ENCODE measurements around the gene HES5. TPM values are rescaled to one million over a fixed set of nuclear protein-coding genes. Genes with fewer than 3 reads are reported as not detected.
A peak's percentile ranks its signal among the peaks of the same experiment; 100 is the strongest.

The HES5 gene
- total RNA-seq, 1 experiment from 2014 or later = not detected

DNA sequence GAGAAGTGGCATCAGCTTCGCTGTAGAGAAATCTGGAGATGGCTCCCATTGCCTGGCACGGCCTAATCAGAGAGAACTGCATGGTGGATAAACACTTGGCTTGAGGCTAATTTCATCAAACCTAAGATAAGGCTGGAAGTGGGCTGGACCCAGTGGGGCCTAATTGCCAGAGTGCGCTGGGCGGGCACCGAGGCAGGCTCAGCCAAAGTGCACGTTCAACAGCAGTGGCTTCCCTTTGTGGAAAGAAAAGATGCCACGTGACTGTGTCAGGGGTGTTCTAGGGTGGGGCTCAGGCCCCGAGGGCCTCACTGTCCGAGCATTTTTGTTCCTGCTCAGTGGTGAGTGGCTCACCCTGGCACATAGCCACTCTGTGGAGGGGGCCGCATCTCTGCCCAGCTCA is 48.2 kb downstream of the HES5 start:
- Histone ChIP-seq H2AK5ac (ENCODE audit: insufficient read length, low read length) (no peak overlapping the region), H3K79me2 (ENCODE audit: insufficient read depth, low read length) (no peaks in the 10 kb centered on the region), H4K8ac (replicated peaks; ENCODE audit: insufficient read length, low read depth, low read length) (no peak overlapping the region), H3K56ac (ENCODE audit: insufficient read length, low read depth, low read length) (no peak overlapping the region), H3K9ac (ENCODE audit: extremely low read depth, insufficient read length, low read length) (no peak overlapping the region), H3K23me2 (ENCODE audit: insufficient read length, low read depth, low read length, poor library complexity, severe bottlenecking) (no peaks in the 10 kb centered on the region), H4K20me1 (ENCODE audit: control insufficient read depth, insufficient read depth, insufficient read length) (no peaks in the 10 kb centered on the region), H2BK12ac (ENCODE audit: insufficient read length, low read depth, low read length) (no peak overlapping the region), H3K4ac (ENCODE audit: low read depth, low read length) (no peak overlapping the region), H3K79me1 (ENCODE audit: insufficient read depth, low read depth, low read length, poor library complexity, severe bottlenecking) (no peaks in the 10 kb centered on the region), H3K27me3 (ENCODE audit: insufficient read depth, low read length) (no peaks in the 10 kb centered on the region), H4K5ac (ENCODE audit: insufficient read length, low read depth, low read length) (no peak overlapping the region), H3K9me3 (ENCODE audit: control insufficient read depth, low read depth, low read length) (no peaks in the 10 kb centered on the region), H3K4me1 (ENCODE audit: insufficient read depth, low read length) (no peaks in the 10 kb centered on the region), H4K91ac (ENCODE audit: insufficient read length, low read depth, low read length) (no peak overlapping the region), H3K4me2 (ENCODE audit: insufficient read depth, insufficient read length, low read length) (no peak overlapping the region), H2BK20ac (ENCODE audit: low read depth, low read length, poor library complexity, severe bottlenecking) (no peak overlapping the region), H3K27ac (ENCODE audit: insufficient read length, low read depth, low read length) (no peak overlapping the region), H3T11ph (ENCODE audit: low read length) (no peak overlapping the region), H2BK15ac (ENCODE audit: low read depth, low read length) (no peak overlapping the region), H2AFZ (ENCODE audit: low read length) (no peak overlapping the region), H2BK120ac (ENCODE audit: low read depth, low read length, poor library complexity, severe bottlenecking) (no peak overlapping the region), H3K23ac (ENCODE audit: insufficient read length, low read depth, low read length) (no peak overlapping the region), H3K14ac (ENCODE audit: insufficient read depth, low read length) (0 out of 2 replicates have a peak overlapping the region, but pooled peaks have one; percentile 23), H2BK5ac (ENCODE audit: insufficient read length, low read length) (no peak overlapping the region), H3K18ac (ENCODE audit: insufficient read length, low read depth, low read length) (no peak overlapping the region)
- no peaks in the 10 kb centered on the region for H3K9me3 Mint-ChIP-seq
- H3K4me1 Mint-ChIP-seq = peaks cover 0 to 6% of the 10 kb centered on the region in 2 experiments; a peak in 1 of 4 replicates
- no peak overlapping the region for H3K4me3 Mint-ChIP-seq
- H3K36me3 Mint-ChIP-seq (ENCODE audit: insufficient read depth in 1 of 3, low read depth in 3 of 3) = no peaks in the 10 kb centered on the region
- no CpG with 5 or more reads among the region's 10 CpGs for WGBS (ENCODE audit: extremely low coverage, insufficient read length, low lambda C conversion rate)
- H3K27ac Mint-ChIP-seq = no peak overlapping the region
- H3K27me3 Mint-ChIP-seq (ENCODE audit: low read depth) = peaks cover 7% of the 10 kb centered on the region
- DNase-seq = no peak
- TF ChIP-seq, protein P1, sequence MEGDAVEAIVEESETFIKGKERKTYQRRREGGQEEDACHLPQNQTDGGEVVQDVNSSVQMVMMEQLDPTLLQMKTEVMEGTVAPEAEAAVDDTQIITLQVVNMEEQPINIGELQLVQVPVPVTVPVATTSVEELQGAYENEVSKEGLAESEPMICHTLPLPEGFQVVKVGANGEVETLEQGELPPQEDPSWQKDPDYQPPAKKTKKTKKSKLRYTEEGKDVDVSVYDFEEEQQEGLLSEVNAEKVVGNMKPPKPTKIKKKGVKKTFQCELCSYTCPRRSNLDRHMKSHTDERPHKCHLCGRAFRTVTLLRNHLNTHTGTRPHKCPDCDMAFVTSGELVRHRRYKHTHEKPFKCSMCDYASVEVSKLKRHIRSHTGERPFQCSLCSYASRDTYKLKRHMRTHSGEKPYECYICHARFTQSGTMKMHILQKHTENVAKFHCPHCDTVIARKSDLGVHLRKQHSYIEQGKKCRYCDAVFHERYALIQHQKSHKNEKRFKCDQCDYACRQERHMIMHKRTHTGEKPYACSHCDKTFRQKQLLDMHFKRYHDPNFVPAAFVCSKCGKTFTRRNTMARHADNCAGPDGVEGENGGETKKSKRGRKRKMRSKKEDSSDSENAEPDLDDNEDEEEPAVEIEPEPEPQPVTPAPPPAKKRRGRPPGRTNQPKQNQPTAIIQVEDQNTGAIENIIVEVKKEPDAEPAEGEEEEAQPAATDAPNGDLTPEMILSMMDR (conservative IDR thresholded peaks at IDR 0.05) = no peak
